Neutrophil (primary cell): Measurements from ENCODE around the gene SIAH3.

Experiments used
- H3K27ac ChIP-seq: fragments of 200-600 bp; sonication (generic); 2 replicates; pipeline ENCODE4 v1.5.1; 2016; ENCODE audit warnings: mild to moderate bottlenecking, moderate library complexity
- H3K27me3 ChIP-seq: fragments of 200-600 bp; sonication (generic); 2 replicates; pipeline ENCODE4 v1.6.0; 2016; ENCODE audit warnings: mild to moderate bottlenecking
- H3K36me3 ChIP-seq: fragments of 200-600 bp; sonication (generic); 2 replicates; pipeline ENCODE4 v1.5.1; 2017
- H3K4me1 ChIP-seq, 2 experiments: fragments of 200-600 bp in 1 of 2; sonication (generic) in 1 of 2; 1 replicate in 1 of 2; 2 replicates in 1 of 2; pipeline versions ENCODE4 v1.5.1 to v1.6.1; 2013 to 2016; ENCODE audit warnings: low read depth in 1 of 2, low read length in 1 of 2, mild to moderate bottlenecking in 1 of 2, moderate library complexity in 1 of 2; ENCODE audit not compliant: control insufficient read depth in 1 of 2, insufficient read depth in 1 of 2
- H3K4me3 ChIP-seq, 2 experiments: fragments of 200-600 bp in 1 of 2; sonication (generic) in 1 of 2; 1 replicate in 1 of 2; 2 replicates in 1 of 2; pipeline ENCODE4 v1.5.1; 2013 to 2016; ENCODE audit warnings: low read depth in 1 of 2, low read length in 1 of 2, mild to moderate bottlenecking in 1 of 2, moderate library complexity in 1 of 2
- H3K9me3 ChIP-seq: fragments of 200-600 bp; sonication (generic); 2 replicates; pipeline ENCODE4 v1.5.1; 2016
- TF ChIP-seq, protein P1 (sequence below): fragments of 200-600 bp; sonication (generic); IDR thresholded peaks from 2 replicates; pipeline ENCODE4 v1.5.1; 2016; ENCODE audit warnings: antibody characterized with exemption

SIAH3 gene

GRCh38 chr13:45834411-45834994 is 17.1 kb downstream of the SIAH3 start:
- H3K9me3 ChIP-seq, result no peaks in the 10 kb centered on the region
- TF ChIP-seq, protein P1, sequence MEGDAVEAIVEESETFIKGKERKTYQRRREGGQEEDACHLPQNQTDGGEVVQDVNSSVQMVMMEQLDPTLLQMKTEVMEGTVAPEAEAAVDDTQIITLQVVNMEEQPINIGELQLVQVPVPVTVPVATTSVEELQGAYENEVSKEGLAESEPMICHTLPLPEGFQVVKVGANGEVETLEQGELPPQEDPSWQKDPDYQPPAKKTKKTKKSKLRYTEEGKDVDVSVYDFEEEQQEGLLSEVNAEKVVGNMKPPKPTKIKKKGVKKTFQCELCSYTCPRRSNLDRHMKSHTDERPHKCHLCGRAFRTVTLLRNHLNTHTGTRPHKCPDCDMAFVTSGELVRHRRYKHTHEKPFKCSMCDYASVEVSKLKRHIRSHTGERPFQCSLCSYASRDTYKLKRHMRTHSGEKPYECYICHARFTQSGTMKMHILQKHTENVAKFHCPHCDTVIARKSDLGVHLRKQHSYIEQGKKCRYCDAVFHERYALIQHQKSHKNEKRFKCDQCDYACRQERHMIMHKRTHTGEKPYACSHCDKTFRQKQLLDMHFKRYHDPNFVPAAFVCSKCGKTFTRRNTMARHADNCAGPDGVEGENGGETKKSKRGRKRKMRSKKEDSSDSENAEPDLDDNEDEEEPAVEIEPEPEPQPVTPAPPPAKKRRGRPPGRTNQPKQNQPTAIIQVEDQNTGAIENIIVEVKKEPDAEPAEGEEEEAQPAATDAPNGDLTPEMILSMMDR, result no peak
- H3K27ac ChIP-seq, result no peak overlapping the region

DNA sequence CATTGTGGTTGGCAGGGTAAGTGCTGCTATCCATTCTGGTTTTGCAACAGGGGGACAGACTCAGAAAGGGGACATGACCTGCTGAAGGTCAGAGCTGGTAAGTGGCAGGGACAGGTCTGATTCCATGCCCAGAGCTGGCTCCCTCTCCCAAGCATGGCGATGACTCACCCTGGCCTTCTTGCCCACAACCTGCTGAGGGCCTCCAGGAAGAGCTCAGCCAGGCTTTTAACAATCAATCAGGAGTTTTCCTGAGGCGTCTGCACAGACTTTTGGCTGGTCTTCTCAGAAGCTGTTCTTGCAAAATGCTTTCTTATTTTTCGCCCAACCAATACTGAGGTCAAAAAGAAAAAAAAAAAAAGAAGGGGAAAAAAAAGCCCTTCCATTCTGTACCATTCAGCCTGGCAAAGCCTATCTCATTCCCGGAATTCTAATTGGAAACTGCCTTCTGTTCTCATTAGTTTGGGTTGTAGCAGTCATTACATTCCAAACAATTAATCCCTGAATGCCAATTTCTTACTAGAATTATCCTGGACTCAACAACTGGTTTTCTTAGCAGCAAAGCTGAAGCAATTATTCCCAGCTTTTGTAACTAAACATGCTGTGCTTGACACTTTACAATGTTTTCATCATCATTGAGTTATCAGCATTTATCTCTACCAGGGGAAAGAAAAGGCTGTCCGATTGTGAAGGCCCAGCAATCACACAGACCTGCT is 17.7 kb downstream of the SIAH3 start:
- TF ChIP-seq, protein P1, result no peak
- no peak overlapping the region for H3K27ac ChIP-seq
- H3K9me3 ChIP-seq, result no peaks in the 10 kb centered on the region
- no peaks in the 10 kb centered on the region for H3K27me3 ChIP-seq
- no peak overlapping the region for H3K4me3 ChIP-seq
- H3K36me3 ChIP-seq, result no peaks in the 10 kb centered on the region
- H3K4me1 ChIP-seq, result no peaks in the 10 kb centered on the region

More at GRCh38 chr13:45834411-45834994, 17.1 kb downstream of the SIAH3 start:
- Histone ChIP-seq H3K4me3 (no peak overlapping the region), H3K4me1 (no peaks in the 10 kb centered on the region), H3K36me3 (no peaks in the 10 kb centered on the region), H3K27me3 (no peaks in the 10 kb centered on the region)

- H3K27ac ChIP-seq, result no peak overlapping the region
- no peak overlapping the region for H3K4me3 ChIP-seq
- TF ChIP-seq, protein P1, result no peak
- no peaks in the 10 kb centered on the region for H3K4me1 ChIP-seq
- H3K36me3 ChIP-seq, result no peaks in the 10 kb centered on the region
- H3K27me3 ChIP-seq, result no peaks in the 10 kb centered on the region
- H3K9me3 ChIP-seq, result no peaks in the 10 kb centered on the region
Observed at GRCh38 chr13:45833242-45833641, 18.3 kb downstream of the SIAH3 start.

DNA sequence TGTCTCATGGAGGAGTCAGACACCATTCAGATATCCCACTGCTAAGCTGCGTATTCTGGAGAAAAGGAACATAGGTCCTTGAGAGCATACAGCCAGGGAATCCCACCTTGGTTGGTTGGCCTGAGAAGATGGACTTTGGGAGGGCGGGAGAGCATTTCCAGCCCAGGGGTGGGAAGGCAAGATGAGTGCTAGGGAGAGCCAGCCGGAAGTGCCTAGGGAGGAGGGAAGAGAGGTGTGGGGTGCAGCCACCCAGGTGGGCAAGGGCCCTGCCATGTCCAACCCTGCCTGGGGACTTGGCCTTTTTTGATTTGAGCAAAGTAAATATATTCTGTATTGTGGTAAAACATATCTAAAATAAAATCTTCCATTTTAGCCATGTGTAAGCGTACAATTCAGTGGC is 19.7 kb downstream of the SIAH3 start:
- no peaks in the 10 kb centered on the region for H3K4me1 ChIP-seq
- H3K27ac ChIP-seq, result no peak overlapping the region
- no peaks in the 10 kb centered on the region for H3K27me3 ChIP-seq
- no peak overlapping the region for H3K4me3 ChIP-seq
- H3K36me3 ChIP-seq, result no peaks in the 10 kb centered on the region
- TF ChIP-seq, protein P1, result no peak
- no peaks in the 10 kb centered on the region for H3K9me3 ChIP-seq

- H3K36me3 ChIP-seq, result no peaks in the 10 kb centered on the region
- H3K9me3 ChIP-seq, result no peaks in the 10 kb centered on the region
- no peak overlapping the region for H3K4me3 ChIP-seq
- H3K27ac ChIP-seq, result no peak overlapping the region
- TF ChIP-seq, protein P1, result no peak
- no peaks in the 10 kb centered on the region for H3K27me3 ChIP-seq
- H3K4me1 ChIP-seq, result no peaks in the 10 kb centered on the region
Observed at GRCh38 chr13:45830121-45830520, 21.4 kb downstream of the SIAH3 start.
